DND-41 (cell line): ENCODE measurements around the gene EYS.

Experiments used
- ATAC-seq: fragments of 200-7000 bp; cut with Tn5 transposase; 3 replicates; pipeline ENCODE4 v1.9.1; 2021; ENCODE audit warnings: low read depth; ENCODE audit not compliant: insufficient read depth
- DNase-seq: peaks from one replicate; pipeline ENCODE4 v3.0.0-alpha.2; 2020
- H2AFZ ChIP-seq: 2 replicates; pipeline ENCODE4 v1.6.0; 2012; ENCODE audit warnings: low read depth, low read length
- H3K27ac ChIP-seq: 2 replicates; pipeline ENCODE4 v1.5.1; 2012; ENCODE audit warnings: low read length, inconsistent platforms
- H3K27me3 ChIP-seq: fragments of 200-600 bp; sonication (generic); 2 replicates; pipeline ENCODE4 v1.6.0; 2012; ENCODE audit warnings: low read length, mild to moderate bottlenecking, inconsistent platforms; ENCODE audit not compliant: insufficient read depth, poor library complexity
- H3K36me3 ChIP-seq: 2 replicates; pipeline ENCODE4 v1.5.1; 2012; ENCODE audit warnings: low read length, inconsistent platforms; ENCODE audit not compliant: insufficient read depth
- H3K4me1 ChIP-seq: 2 replicates; pipeline ENCODE4 v1.5.1; 2012; ENCODE audit warnings: mild to moderate bottlenecking, low read length; ENCODE audit not compliant: insufficient read depth
- H3K4me2 ChIP-seq: 2 replicates; pipeline ENCODE4 v1.6.0; 2012; ENCODE audit warnings: mild to moderate bottlenecking, moderate library complexity, low read length, inconsistent platforms; ENCODE audit not compliant: insufficient read depth
- H3K4me3 ChIP-seq, 2 experiments: fragments of 200-600 bp in 1 of 2; shearing (Covaris generic) in 1 of 2; 2 replicates each; pipeline ENCODE4 v1.5.1; 2012 to 2016; ENCODE audit warnings: inconsistent platforms in 2 of 2, low read length in 2 of 2, mild to moderate bottlenecking in 2 of 2, low read depth in 1 of 2, moderate library complexity in 1 of 2
- H3K79me2 ChIP-seq: 2 replicates; pipeline ENCODE4 v1.6.0; 2012; ENCODE audit warnings: low read length, inconsistent platforms; ENCODE audit not compliant: insufficient read depth
- H3K9ac ChIP-seq: 2 replicates; pipeline ENCODE4 v1.6.0; 2012; ENCODE audit warnings: low read depth, mild to moderate bottlenecking, inconsistent platforms, low read length, moderate library complexity
- H3K9me3 ChIP-seq: 2 replicates; pipeline ENCODE4 v1.5.1; 2012; ENCODE audit warnings: low read length, moderate library complexity, mild to moderate bottlenecking, inconsistent platforms; ENCODE audit not compliant: insufficient read depth, severe bottlenecking
- H4K20me1 ChIP-seq: 2 replicates; pipeline ENCODE4 v1.6.0; 2012; ENCODE audit warnings: low read length; ENCODE audit not compliant: insufficient read depth
- EZH2 ChIP-seq: IDR thresholded peaks from 3 replicates; pipeline ENCODE4 v1.6.1; 2012; ENCODE audit warnings: borderline replicate concordance, low read depth, mild to moderate bottlenecking, moderate library complexity, low read length, inconsistent platforms; ENCODE audit not compliant: severe bottlenecking
- TF ChIP-seq, protein P1 (sequence below): IDR thresholded peaks from 2 replicates; pipeline ENCODE4 v1.5.1; 2012; ENCODE audit warnings: borderline replicate concordance, low read length, moderate library complexity, mild to moderate bottlenecking; ENCODE audit not compliant: poor library complexity, severe bottlenecking; ENCODE audit errors: extremely low read depth

EYS gene

DNA sequence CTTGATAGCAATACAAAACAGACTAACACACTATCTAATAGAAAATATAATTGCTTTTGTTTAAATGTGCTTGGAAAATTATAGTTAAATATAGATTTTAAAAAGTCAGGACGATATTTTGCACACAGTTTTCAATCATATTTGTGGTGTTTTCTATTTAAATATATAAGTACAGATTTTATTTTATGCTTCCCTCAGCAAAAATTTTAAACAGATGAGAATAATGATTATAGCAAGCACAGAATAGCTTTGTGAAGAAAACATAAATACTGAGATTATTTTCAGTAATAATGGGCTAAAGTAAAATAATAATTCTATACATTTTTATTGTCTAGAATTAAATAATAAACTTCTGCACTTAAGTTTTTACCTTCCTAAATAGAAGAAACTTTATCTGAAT is 1262.0 kb downstream of the EYS start:
- Histone ChIP-seq H3K9me3 (no peaks in the 10 kb centered on the region), H3K27me3 (no peaks in the 10 kb centered on the region), H3K27ac (no peak overlapping the region), H4K20me1 (no peaks in the 10 kb centered on the region), H3K4me1 (no peaks in the 10 kb centered on the region), H3K4me3 (no peak overlapping the region), H3K79me2 (no peaks in the 10 kb centered on the region), H3K4me2 (no peak overlapping the region), H2AFZ (no peak overlapping the region), H3K36me3 (no peaks in the 10 kb centered on the region), H3K9ac (no peak overlapping the region)
- DNase-seq (no peak), ATAC-seq (no peak)
- TF ChIP-seq, protein P1, sequence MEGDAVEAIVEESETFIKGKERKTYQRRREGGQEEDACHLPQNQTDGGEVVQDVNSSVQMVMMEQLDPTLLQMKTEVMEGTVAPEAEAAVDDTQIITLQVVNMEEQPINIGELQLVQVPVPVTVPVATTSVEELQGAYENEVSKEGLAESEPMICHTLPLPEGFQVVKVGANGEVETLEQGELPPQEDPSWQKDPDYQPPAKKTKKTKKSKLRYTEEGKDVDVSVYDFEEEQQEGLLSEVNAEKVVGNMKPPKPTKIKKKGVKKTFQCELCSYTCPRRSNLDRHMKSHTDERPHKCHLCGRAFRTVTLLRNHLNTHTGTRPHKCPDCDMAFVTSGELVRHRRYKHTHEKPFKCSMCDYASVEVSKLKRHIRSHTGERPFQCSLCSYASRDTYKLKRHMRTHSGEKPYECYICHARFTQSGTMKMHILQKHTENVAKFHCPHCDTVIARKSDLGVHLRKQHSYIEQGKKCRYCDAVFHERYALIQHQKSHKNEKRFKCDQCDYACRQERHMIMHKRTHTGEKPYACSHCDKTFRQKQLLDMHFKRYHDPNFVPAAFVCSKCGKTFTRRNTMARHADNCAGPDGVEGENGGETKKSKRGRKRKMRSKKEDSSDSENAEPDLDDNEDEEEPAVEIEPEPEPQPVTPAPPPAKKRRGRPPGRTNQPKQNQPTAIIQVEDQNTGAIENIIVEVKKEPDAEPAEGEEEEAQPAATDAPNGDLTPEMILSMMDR = no peak
- no peak for TF ChIP-seq EZH2

DNA sequence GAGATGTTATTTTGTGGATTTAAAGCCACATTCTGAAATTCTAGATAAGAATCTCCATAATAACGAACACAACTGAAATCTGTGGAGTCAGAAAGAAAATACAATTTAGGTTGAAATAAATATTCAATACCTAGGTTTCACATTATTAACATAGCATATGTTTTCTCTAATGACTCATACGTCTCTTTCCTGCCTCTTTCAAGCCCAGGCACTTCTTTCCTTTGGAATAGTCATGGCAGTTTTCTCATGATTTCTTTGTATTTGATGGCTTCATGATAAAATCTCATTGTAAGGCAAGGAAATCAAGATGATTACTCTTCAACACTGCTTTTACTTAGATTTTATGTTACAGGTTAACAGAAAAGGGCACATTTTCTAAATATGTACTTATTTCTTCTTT is 1267.8 kb downstream of the EYS start:
- H3K9me3 ChIP-seq = no peaks in the 10 kb centered on the region
- TF ChIP-seq, protein P1 = no peak
- no peak for TF ChIP-seq EZH2
- H3K4me3 ChIP-seq = no peak overlapping the region
- ATAC-seq = no peak
- DNase-seq = no peak
- H4K20me1 ChIP-seq = no peaks in the 10 kb centered on the region
- H3K4me1 ChIP-seq = no peaks in the 10 kb centered on the region
- no peaks in the 10 kb centered on the region for H3K36me3 ChIP-seq
- no peaks in the 10 kb centered on the region for H3K79me2 ChIP-seq
- no peak overlapping the region for H3K9ac ChIP-seq
- H3K27me3 ChIP-seq = no peaks in the 10 kb centered on the region
- H3K27ac ChIP-seq = no peak overlapping the region
- H2AFZ ChIP-seq = no peak overlapping the region
- H3K4me2 ChIP-seq = no peak overlapping the region

DNA sequence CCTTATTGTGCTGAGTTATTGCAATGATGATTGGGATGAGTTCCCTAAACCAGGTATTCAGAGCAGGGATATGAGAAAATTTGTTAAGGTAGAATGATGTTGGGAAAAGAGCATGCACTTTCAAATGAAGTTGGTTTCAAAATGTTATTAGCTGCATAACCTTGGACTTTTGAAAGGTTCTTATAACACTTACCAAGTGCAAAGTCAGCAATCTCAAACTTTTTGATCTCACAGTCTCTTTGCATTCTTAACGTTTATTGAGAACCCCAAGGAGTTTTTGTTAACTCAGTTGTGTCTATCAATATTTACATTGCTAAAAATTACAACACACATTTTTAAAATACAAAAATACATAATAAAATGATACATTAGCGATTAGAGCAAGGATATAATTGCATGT is 1269.0 kb downstream of the EYS start:
- H4K20me1 ChIP-seq = no peaks in the 10 kb centered on the region
- no peak overlapping the region for H3K4me2 ChIP-seq
- DNase-seq (no peak), ATAC-seq (no peak)
- H3K9ac ChIP-seq = no peak overlapping the region
- H3K9me3 ChIP-seq = no peaks in the 10 kb centered on the region
- H2AFZ ChIP-seq = no peak overlapping the region
- no peak overlapping the region for H3K4me3 ChIP-seq
- H3K79me2 ChIP-seq = no peaks in the 10 kb centered on the region
- H3K27ac ChIP-seq = no peak overlapping the region
- no peaks in the 10 kb centered on the region for H3K4me1 ChIP-seq
- TF ChIP-seq EZH2 = no peak
- TF ChIP-seq, protein P1 = no peak
- H3K36me3 ChIP-seq = no peaks in the 10 kb centered on the region
- no peaks in the 10 kb centered on the region for H3K27me3 ChIP-seq

DNA sequence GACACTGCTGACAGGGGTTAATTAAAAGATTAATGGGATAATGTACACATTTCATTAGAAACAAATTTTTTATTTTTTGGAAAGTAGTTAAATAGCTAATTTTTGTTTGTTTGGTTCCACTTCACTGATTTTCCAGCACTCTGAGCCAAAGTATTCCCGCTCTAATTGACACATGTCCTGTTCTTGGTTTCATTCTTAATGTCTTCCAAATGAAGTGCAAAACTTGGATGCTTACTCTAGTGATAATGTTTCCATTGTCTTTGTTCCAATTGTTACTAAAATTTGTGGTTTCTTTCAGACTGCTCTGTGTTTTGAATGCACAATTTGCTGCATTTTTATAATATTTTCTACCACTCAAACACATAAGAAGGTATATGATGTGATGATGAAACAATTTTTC is 1277.1 kb downstream of the EYS start:
- H2AFZ ChIP-seq = no peak overlapping the region
- H3K79me2 ChIP-seq = no peaks in the 10 kb centered on the region
- TF ChIP-seq, protein P1 = no peak
- TF ChIP-seq EZH2 = no peak
- H3K27ac ChIP-seq = no peak overlapping the region
- H3K27me3 ChIP-seq = no peaks in the 10 kb centered on the region
- no peak overlapping the region for H3K4me2 ChIP-seq
- ATAC-seq (no peak), DNase-seq (no peak)
- H3K4me3 ChIP-seq = no peak overlapping the region
- H3K9ac ChIP-seq = no peak overlapping the region
- H3K4me1 ChIP-seq = no peaks in the 10 kb centered on the region
- no peaks in the 10 kb centered on the region for H4K20me1 ChIP-seq
- H3K9me3 ChIP-seq = no peaks in the 10 kb centered on the region
- no peaks in the 10 kb centered on the region for H3K36me3 ChIP-seq
